Activated B cell treated with CpG ODN at 0.5 μM for 24 hours (primary cell): Measurements from ENCODE around the gene SORBS1. TPM values are rescaled to one million over a fixed set of nuclear protein-coding genes. Genes with fewer than 3 reads are reported as not detected.

Source experiments
- ATAC-seq: fragments of 200-7000 bp; cut with Tn5 transposase; one replicate; pipeline ENCODE4 v1.10.0; 2021; ENCODE audit warnings: low read depth, mild to moderate bottlenecking, moderate library complexity
- CTCF ChIA-PET: fragments of 350-600 bp; sonication (Branson Sonifier 250); formaldehyde crosslinking; loops from one replicate; lab custom pipeline; 2021; ENCODE audit warnings: antibody characterized with exemption; lab: Charles Lee
- POLR2A ChIA-PET: fragments of 350-600 bp; sonication (Branson Sonifier 250); formaldehyde crosslinking; loops from one replicate; lab custom pipeline; 2021; ENCODE audit warnings: antibody characterized with exemption; lab: Charles Lee
- DNase-seq: peaks from one replicate; pipeline ENCODE4 v3.0.0; 2022
- H3K27ac Mint-ChIP-seq: one replicate; pipeline ENCODE4 v1.8.0; 2020; ENCODE audit warnings: mixed read lengths
- H3K27me3 Mint-ChIP-seq: one replicate; pipeline ENCODE4 v1.8.0; 2021; ENCODE audit warnings: mixed read lengths
- H3K36me3 Mint-ChIP-seq: one replicate; pipeline ENCODE4 v1.8.0; 2021; ENCODE audit warnings: low read depth, mixed read lengths
- H3K4me1 Mint-ChIP-seq: one replicate; pipeline ENCODE4 v1.8.0; 2021; ENCODE audit warnings: mixed read lengths
- H3K4me3 Mint-ChIP-seq: one replicate; pipeline ENCODE4 v1.8.0; 2020; ENCODE audit warnings: mild to moderate bottlenecking, mixed read lengths
- H3K9me3 Mint-ChIP-seq: one replicate; pipeline ENCODE4 v1.8.0; 2020; ENCODE audit warnings: mixed read lengths
- intact Hi-C: fragments of 100-400 bp; cut with micrococcal nuclease; formaldehyde crosslinking; loops from one replicate; pipeline ENCODE4 v1.15.1; 2024
- total RNA-seq: library from RNA; stranded (reverse); gene quantifications from 2 replicates; pipeline ENCODE4 v1.2.3, GENCODE V29; 2022
- TF ChIP-seq, protein P1 (sequence below): fragments of 200-600 bp; IDR thresholded peaks from one replicate; pipeline ENCODE4 v1.8.0; 2022; ENCODE audit warnings: antibody characterized with exemption, mild to moderate bottlenecking

Gene SORBS1
- total RNA-seq, 1 donor from 2014 or later = 0.42 TPM

DNA sequence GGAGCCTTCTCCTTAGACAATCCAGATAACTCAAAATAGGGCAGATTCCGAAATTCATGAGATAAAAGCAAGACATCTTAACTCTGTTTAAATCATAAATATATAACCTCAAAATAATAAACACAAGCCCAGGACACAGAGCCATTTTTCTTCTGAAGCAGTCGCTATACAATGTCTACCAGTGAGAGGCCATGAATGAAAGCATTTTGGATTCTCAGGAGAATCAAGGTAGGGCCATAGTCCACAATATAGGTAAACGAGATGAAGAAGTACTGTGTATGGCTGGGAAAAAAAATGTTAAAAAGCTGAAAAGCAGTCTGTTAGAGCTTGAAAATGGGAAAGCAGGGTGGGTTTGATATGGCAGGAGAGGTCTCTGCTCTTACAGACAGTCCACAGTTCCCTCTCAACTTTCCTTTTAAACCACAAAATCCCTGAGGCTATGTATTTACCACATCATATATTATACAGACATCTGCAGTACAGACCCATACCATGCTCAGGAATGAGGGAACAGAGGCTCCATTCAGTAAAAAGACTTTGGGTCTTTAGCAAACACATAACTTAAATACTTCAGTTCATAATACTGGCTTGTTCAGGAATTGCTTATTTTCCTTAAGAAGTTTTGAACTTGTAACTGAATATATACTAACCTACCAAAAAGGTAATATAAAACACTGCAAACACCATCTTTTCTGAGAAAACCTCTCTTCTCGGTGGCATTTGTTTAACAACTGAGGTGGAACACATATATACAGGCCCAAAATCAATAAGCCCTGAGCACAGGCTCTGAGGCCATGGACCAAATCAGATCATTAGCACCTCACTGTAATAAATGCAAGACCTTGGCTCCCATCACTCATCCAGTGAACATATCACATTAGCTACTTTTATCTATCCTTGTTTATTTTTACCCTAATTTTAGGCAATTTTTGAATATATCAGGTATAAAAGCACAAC is 109.3 kb downstream of the SORBS1 start:
- ATAC-seq (no peak), DNase-seq (no peak)
- intact Hi-C loops = no loop called here
- TF ChIP-seq, protein P1, sequence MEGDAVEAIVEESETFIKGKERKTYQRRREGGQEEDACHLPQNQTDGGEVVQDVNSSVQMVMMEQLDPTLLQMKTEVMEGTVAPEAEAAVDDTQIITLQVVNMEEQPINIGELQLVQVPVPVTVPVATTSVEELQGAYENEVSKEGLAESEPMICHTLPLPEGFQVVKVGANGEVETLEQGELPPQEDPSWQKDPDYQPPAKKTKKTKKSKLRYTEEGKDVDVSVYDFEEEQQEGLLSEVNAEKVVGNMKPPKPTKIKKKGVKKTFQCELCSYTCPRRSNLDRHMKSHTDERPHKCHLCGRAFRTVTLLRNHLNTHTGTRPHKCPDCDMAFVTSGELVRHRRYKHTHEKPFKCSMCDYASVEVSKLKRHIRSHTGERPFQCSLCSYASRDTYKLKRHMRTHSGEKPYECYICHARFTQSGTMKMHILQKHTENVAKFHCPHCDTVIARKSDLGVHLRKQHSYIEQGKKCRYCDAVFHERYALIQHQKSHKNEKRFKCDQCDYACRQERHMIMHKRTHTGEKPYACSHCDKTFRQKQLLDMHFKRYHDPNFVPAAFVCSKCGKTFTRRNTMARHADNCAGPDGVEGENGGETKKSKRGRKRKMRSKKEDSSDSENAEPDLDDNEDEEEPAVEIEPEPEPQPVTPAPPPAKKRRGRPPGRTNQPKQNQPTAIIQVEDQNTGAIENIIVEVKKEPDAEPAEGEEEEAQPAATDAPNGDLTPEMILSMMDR = no peak
- POLR2A ChIA-PET = no interaction called here
- Mint-ChIP-seq H3K9me3 (no peaks in the 10 kb centered on the region), H3K27ac (no peak overlapping the region), H3K4me1 (no peaks in the 10 kb centered on the region), H3K36me3 (no peaks in the 10 kb centered on the region), H3K4me3 (no peak overlapping the region), H3K27me3 (peaks cover 16% of the 10 kb centered on the region)
- CTCF ChIA-PET = interaction anchor here (0.9 kb wide), 1 partner anchor 22 kb away, joined by 3 read pairs; no protein-coding TSS in a partner anchor

- TF ChIP-seq, protein P1 = no peak
- CTCF ChIA-PET = interaction anchor here (0.9 kb wide), 1 partner anchor 21 kb away, joined by 3 read pairs; no protein-coding TSS in a partner anchor
- DNase-seq (no peak), ATAC-seq (no peak)
- intact Hi-C loops = no loop called here
- no peaks in the 10 kb centered on the region for H3K4me1 Mint-ChIP-seq
- POLR2A ChIA-PET = no interaction called here
- no peaks in the 10 kb centered on the region for H3K9me3 Mint-ChIP-seq
- no peaks in the 10 kb centered on the region for H3K36me3 Mint-ChIP-seq
- no peak overlapping the region for H3K27ac Mint-ChIP-seq
- H3K27me3 Mint-ChIP-seq = peaks cover 13% of the 10 kb centered on the region
- no peak overlapping the region for H3K4me3 Mint-ChIP-seq
Measured at GRCh38 chr10:95451150-95451549, 110.0 kb downstream of the SORBS1 start.

DNA sequence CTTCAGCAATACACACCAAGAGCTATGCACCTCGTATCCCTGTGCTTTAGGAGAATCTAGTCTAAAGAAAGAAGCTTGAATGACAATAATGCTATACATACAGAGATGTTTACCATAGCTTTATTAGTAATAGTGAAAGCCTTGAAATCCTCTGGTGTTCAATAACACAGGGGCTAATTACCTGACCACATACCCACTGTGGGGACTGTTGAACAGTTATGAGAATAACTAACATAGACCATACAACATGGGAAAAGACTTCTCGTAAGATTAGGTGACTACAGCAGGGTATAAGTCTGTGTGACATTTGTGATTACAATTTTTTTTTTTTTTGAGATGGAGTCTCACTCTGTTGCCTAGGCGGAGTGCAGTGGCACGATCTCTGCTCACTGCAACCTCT is 111.0 kb downstream of the SORBS1 start:
- ATAC-seq = no peak
- Mint-ChIP-seq H3K9me3 (no peaks in the 10 kb centered on the region), H3K4me1 (no peaks in the 10 kb centered on the region), H3K27me3 (peaks cover 12% of the 10 kb centered on the region), H3K4me3 (no peak overlapping the region), H3K27ac (no peak overlapping the region), H3K36me3 (no peaks in the 10 kb centered on the region)
- no peak for DNase-seq
- intact Hi-C loops = no loop called here
- ChIA-PET CTCF (no interaction called here), POLR2A (no interaction called here)
- TF ChIP-seq, protein P1 = no peak

GRCh38 chr10:95447685-95448084 is 113.5 kb downstream of the SORBS1 start:
- Mint-ChIP-seq H3K4me3 (no peak overlapping the region), H3K27ac (no peak overlapping the region), H3K9me3 (no peaks in the 10 kb centered on the region), H3K4me1 (no peaks in the 10 kb centered on the region), H3K27me3 (peaks cover 13% of the 10 kb centered on the region), H3K36me3 (no peaks in the 10 kb centered on the region)
- DNase-seq (no peak), ATAC-seq (no peak)
- ChIA-PET POLR2A (no interaction called here), CTCF (interaction anchor here (0.6 to 1.9 kb wide), 3 partner anchors 17 to 216 kb away, joined by 3 to 5 read pairs (median 4); no protein-coding TSS in a partner anchor)
- TF ChIP-seq, protein P1 = no peak
- intact Hi-C loops = no loop called here

- intact Hi-C loops = loop anchor here (1.0 kb wide), 3 partner anchors 16 to 313 kb away; no protein-coding TSS in a partner anchor
- CTCF ChIA-PET = interaction anchor here (1.1 to 2.6 kb wide), 6 partner anchors 10 to 313 kb away, joined by 3 to 10 read pairs (median 5); no protein-coding TSS in a partner anchor
- Mint-ChIP-seq H3K27ac (no peak overlapping the region), H3K4me3 (no peak overlapping the region), H3K9me3 (no peaks in the 10 kb centered on the region), H3K27me3 (peaks cover 10% of the 10 kb centered on the region), H3K4me1 (no peaks in the 10 kb centered on the region), H3K36me3 (no peaks in the 10 kb centered on the region)
- TF ChIP-seq, protein P1 = no peak
- POLR2A ChIA-PET = no interaction called here
- ATAC-seq (peak; percentile 72), DNase-seq (no peak)
Measured at GRCh38 chr10:95445837-95446486, 115.2 kb downstream of the SORBS1 start.
